ENCODE data around the gene FGF12.

GRCh38 chr3:192307631-192308030, 419.7 kb downstream of the FGF12 start:
- no peak for TF ChIP-seq CTCF (conservative IDR thresholded peaks at IDR 0.05 in 1 of 2, IDR thresholded peaks at IDR 0.05 in 1 of 2; ENCODE audit: low read depth in 1 of 2, low read length in 2 of 2)
- no peak for TF ChIP-seq EZH2 (IDR thresholded peaks at IDR 0.05; ENCODE audit: low read length, missing control alignments)
